Activated CD4-positive, alpha-beta T cell treated with anti-CD3 and anti-CD28 coated beads, Interleukin-2, amount 10 ng/mL, durations not matched to agents 7 days and 5 days (primary cell): ENCODE measurements around the gene TEX14. TPM values are rescaled to one million over a fixed set of nuclear protein-coding genes. Genes with fewer than 3 reads are reported as not detected.
"Not testable (repeated sequence)": the region's sequence is repeated elsewhere in the genome, so short reads cannot be mapped to it uniquely, and the experiment has no call there.

Source experiments
- CTCF ChIA-PET: fragments of 350-600 bp; sonication (Branson Sonifier 250); formaldehyde crosslinking; loops from one replicate; lab custom pipeline; 2021; ENCODE audit warnings: antibody characterized with exemption; lab: Charles Lee
- POLR2A ChIA-PET: fragments of 350-600 bp; sonication (Branson Sonifier 250); formaldehyde crosslinking; loops from one replicate; lab custom pipeline; 2021; ENCODE audit warnings: antibody characterized with exemption; lab: Charles Lee
- DNase-seq: peaks from one replicate; pipeline ENCODE4 v3.0.0-alpha.2; 2020
- H3K27ac Mint-ChIP-seq: one replicate; pipeline ENCODE4 v1.8.0; 2021; ENCODE audit warnings: mild to moderate bottlenecking, moderate library complexity, mixed read lengths
- H3K27me3 Mint-ChIP-seq: one replicate; pipeline ENCODE4 v1.8.0; 2021; ENCODE audit warnings: mixed read lengths
- H3K36me3 Mint-ChIP-seq: one replicate; pipeline ENCODE4 v1.8.0; 2021; ENCODE audit warnings: low read depth, mixed read lengths
- H3K4me1 Mint-ChIP-seq: one replicate; pipeline ENCODE4 v1.8.0; 2021; ENCODE audit warnings: mixed read lengths
- H3K4me3 Mint-ChIP-seq: one replicate; pipeline ENCODE4 v1.8.0; 2021; ENCODE audit warnings: mild to moderate bottlenecking, moderate library complexity, mixed read lengths
- H3K9me3 Mint-ChIP-seq: one replicate; pipeline ENCODE4 v1.8.0; 2021; ENCODE audit warnings: mixed read lengths
- total RNA-seq, 2 experiments: library from RNA; stranded (reverse); gene quantifications; one replicate each; pipeline ENCODE4 v1.2.3, GENCODE V29; 2021

Gene TEX14
- total RNA-seq, 2 experiments from 2014 or later, result 0.27 to 0.50 TPM

- no peaks in the 10 kb centered on the region for H3K9me3 Mint-ChIP-seq
- H3K4me1 Mint-ChIP-seq, result peaks cover 24% of the 10 kb centered on the region
- ChIA-PET POLR2A (no interaction called here), CTCF (interaction anchor here (0.7 to 0.8 kb wide), 2 partner anchors 14 to 184 kb away, joined by 4 to 6 read pairs; no protein-coding TSS in a partner anchor)
- H3K4me3 Mint-ChIP-seq, result no peak overlapping the region
- H3K27ac Mint-ChIP-seq, result no peak overlapping the region
- DNase-seq, result no peak
- no peaks in the 10 kb centered on the region for H3K27me3 Mint-ChIP-seq
- peaks cover 30% of the 10 kb centered on the region for H3K36me3 Mint-ChIP-seq
Measured at GRCh38 chr17:58702708-58703107, 10.9 kb upstream of the TEX14 start.

GRCh38 chr17:58702045-58702476 lies 10.2 kb upstream of the TEX14 start:
- no peak overlapping the region for H3K4me3 Mint-ChIP-seq
- CTCF ChIA-PET, result no interaction called here
- peaks cover 30% of the 10 kb centered on the region for H3K36me3 Mint-ChIP-seq

GRCh38 chr17:58699771-58700170 lies 7.9 kb upstream of the TEX14 start:
- no peak overlapping the region for H3K4me3 Mint-ChIP-seq
- no peaks in the 10 kb centered on the region for H3K9me3 Mint-ChIP-seq
- H3K4me1 Mint-ChIP-seq, result peaks cover 19% of the 10 kb centered on the region
- peaks cover 24% of the 10 kb centered on the region for H3K36me3 Mint-ChIP-seq
- CTCF ChIA-PET, result interaction anchor here (0.7 to 1.5 kb wide), 2 partner anchors 16 to 36 kb away, joined by 3 read pairs; no protein-coding TSS in a partner anchor
- POLR2A ChIA-PET, result no interaction called here
- DNase-seq, result no peak
- H3K27ac Mint-ChIP-seq, result no peak overlapping the region
- H3K27me3 Mint-ChIP-seq, result no peaks in the 10 kb centered on the region

More at GRCh38 chr17:58702045-58702476, 10.2 kb upstream of the TEX14 start:
- POLR2A ChIA-PET, result no interaction called here
- H3K27ac Mint-ChIP-seq, result no peak overlapping the region
- H3K9me3 Mint-ChIP-seq, result no peaks in the 10 kb centered on the region
- DNase-seq, result no peak
- no peaks in the 10 kb centered on the region for H3K27me3 Mint-ChIP-seq
- H3K4me1 Mint-ChIP-seq, result peaks cover 24% of the 10 kb centered on the region

- H3K27ac Mint-ChIP-seq, result peak overlapping the region; percentile 41
Measured at GRCh38 chr17:58694826-58695225, 3.0 kb upstream of the TEX14 start.

GRCh38 chr17:58694302-58694701 lies 2.5 kb upstream of the TEX14 start:
- POLR2A ChIA-PET, result interaction anchor here (0.6 kb wide), 2 partner anchors 28 to 1432 kb away, joined by 3 read pairs; no protein-coding TSS in a partner anchor
- no peak for DNase-seq
- Mint-ChIP-seq H3K4me3 (peak overlapping the region; percentile 92), H3K36me3 (peaks cover 28% of the 10 kb centered on the region), H3K4me1 (peaks cover 40% of the 10 kb centered on the region), H3K9me3 (no peaks in the 10 kb centered on the region), H3K27me3 (no peaks in the 10 kb centered on the region), H3K27ac (peak overlapping the region; percentile 41)
- CTCF ChIA-PET, result no interaction called here

More at GRCh38 chr17:58694826-58695225, 3.0 kb upstream of the TEX14 start:
- DNase-seq, result no peak
- no peaks in the 10 kb centered on the region for H3K9me3 Mint-ChIP-seq
- ChIA-PET CTCF (no interaction called here), POLR2A (interaction anchor here (0.6 kb wide), 1 partner anchor 1433 kb away, joined by 3 read pairs; no protein-coding TSS in a partner anchor)
- H3K4me3 Mint-ChIP-seq, result peak overlapping the region; percentile 20
- no peaks in the 10 kb centered on the region for H3K27me3 Mint-ChIP-seq
- H3K4me1 Mint-ChIP-seq, result peaks cover 40% of the 10 kb centered on the region
- H3K36me3 Mint-ChIP-seq, result peaks cover 34% of the 10 kb centered on the region

DNA sequence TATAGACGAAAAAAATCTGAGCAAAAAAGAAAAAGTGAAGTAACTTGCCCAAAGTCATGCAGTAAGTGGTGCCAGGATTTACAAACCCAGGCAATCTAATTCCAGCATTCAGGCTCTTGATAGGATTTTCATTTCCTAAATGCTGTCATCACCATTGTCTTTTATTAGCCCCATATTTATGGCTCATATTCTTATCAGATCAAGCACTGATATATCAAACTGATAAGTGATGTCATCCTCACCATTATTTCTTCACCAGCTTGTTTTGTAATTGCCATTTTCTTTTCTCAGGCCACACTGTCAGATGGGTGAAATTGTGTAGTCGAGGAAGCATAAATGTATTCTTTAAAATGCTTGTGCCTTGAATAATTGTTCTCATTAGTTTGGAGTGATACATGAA lies 1.9 kb upstream of the TEX14 start:
- no peaks in the 10 kb centered on the region for H3K27me3 Mint-ChIP-seq
- H3K9me3 Mint-ChIP-seq, result no peaks in the 10 kb centered on the region
- CTCF ChIA-PET, result no interaction called here
- DNase-seq, result no peak
- H3K27ac Mint-ChIP-seq, result peak overlapping the region; percentile 95
- peaks cover 40% of the 10 kb centered on the region for H3K4me1 Mint-ChIP-seq
- H3K4me3 Mint-ChIP-seq, result peak overlapping the region; percentile 92
- POLR2A ChIA-PET, result interaction anchor here (0.6 kb wide), 1 partner anchor 27 kb away, joined by 3 read pairs; no protein-coding TSS in a partner anchor
- H3K36me3 Mint-ChIP-seq, result peaks cover 27% of the 10 kb centered on the region

GRCh38 chr17:58693208-58693607 lies 1.4 kb upstream of the TEX14 start:
- peak overlapping the region; percentile 92 for H3K4me3 Mint-ChIP-seq
- CTCF ChIA-PET, result no interaction called here
- no peaks in the 10 kb centered on the region for H3K27me3 Mint-ChIP-seq
- no peaks in the 10 kb centered on the region for H3K9me3 Mint-ChIP-seq
- peaks cover 40% of the 10 kb centered on the region for H3K4me1 Mint-ChIP-seq
- peak overlapping the region; percentile 95 for H3K27ac Mint-ChIP-seq
- POLR2A ChIA-PET, result interaction anchor here (0.8 to 1.6 kb wide), 3 partner anchors 14 to 104 kb away, joined by 3 to 19 read pairs (median 4); no protein-coding TSS in a partner anchor
- no peak for DNase-seq
- peaks cover 27% of the 10 kb centered on the region for H3K36me3 Mint-ChIP-seq

DNA sequence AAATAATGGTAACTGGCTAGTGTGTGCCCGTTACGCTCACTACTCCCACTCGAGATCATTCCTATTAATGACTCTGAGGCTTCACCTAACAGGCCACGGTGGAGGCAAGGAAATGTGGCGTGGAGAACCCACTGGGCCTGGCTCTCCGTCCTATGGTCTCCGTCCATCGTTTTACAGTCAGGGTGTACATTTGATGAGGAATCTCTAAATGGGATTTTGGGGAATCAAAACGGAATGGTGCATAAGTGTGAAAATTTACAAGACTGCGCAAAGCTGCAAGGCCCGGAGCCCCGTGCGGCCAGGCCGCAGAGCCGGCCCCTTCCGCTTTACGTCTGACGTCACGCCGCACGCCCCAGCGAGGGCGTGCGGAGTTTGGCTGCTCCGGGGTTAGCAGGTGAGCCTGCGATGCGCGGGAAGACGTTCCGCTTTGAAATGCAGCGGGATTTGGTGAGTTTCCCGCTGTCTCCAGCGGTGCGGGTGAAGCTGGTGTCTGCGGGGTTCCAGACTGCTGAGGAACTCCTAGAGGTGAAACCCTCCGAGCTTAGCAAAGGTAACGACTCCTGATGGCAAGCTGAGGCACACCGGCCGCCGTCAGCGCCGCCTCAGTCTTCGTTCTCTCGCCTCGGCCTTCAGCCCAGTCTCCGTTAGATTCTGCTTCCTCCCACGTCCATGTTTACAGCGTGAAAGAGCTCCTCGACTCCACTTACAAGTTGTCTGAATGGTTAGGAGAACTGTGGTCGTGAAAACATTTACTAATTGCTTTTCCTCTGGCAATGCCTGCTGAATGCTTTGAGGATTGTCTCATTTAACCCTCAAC lies 602 bp upstream of the TEX14 start, which contains the start of gene RAD51C:
TSS of gene RAD51C (plus strand) at position 364 of the 817 bp plus-strand sequence. CDS start at position 406, 42 bp downstream.
- CTCF ChIA-PET, result interaction anchor here (0.7 to 1.3 kb wide), 4 partner anchors 11 to 295 kb away, joined by 3 read pairs; no protein-coding TSS in a partner anchor
- DNase-seq, result peak; percentile 93
- peaks cover 40% of the 10 kb centered on the region for H3K4me1 Mint-ChIP-seq
- H3K4me3 Mint-ChIP-seq, result peak within 1 kb of the TSS; percentile 92
- no peaks in the 10 kb centered on the region for H3K27me3 Mint-ChIP-seq
- peak within 1 kb of the TSS; percentile 95 for H3K27ac Mint-ChIP-seq
- H3K36me3 Mint-ChIP-seq, result peaks cover 27% of the 10 kb centered on the region
- POLR2A ChIA-PET, result interaction anchor here (0.6 to 1.6 kb wide), 4 partner anchors 15 to 310 kb away, joined by 3 to 19 read pairs (median 4); no protein-coding TSS in a partner anchor
- no peaks in the 10 kb centered on the region for H3K9me3 Mint-ChIP-seq

DNA sequence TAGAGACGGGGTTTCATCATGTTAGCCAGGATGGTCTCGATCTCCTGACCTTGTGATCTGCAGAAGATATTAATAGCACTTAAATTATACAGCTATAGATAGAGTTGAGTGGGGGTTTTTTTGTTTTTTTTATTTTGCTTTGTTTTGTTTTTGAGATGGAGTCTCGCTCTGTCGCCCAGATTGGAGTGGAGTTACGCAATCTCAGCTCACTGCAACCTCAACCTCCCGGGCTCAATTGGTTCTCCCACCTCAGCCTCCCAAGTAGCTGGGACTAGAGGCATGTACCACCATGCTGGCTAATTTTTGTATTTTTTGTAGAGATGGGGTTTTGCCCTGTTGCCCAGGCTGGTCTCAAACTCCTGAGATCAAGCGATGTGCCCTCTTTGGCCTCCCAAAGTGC lies 1.8 kb downstream of the TEX14 start:
- H3K27ac Mint-ChIP-seq, H3K4me3 Mint-ChIP-seq, H3K27me3 Mint-ChIP-seq, H3K9me3 Mint-ChIP-seq, DNase-seq: not testable (repeated sequence)
- ChIA-PET POLR2A (interaction anchor here (1.0 kb wide), 1 partner anchor 30 kb away, joined by 3 read pairs; no protein-coding TSS in a partner anchor), CTCF (interaction anchor here (1.1 kb wide), 1 partner anchor 25 kb away, joined by 3 read pairs; no protein-coding TSS in a partner anchor)
- H3K36me3 Mint-ChIP-seq, result peaks cover 19% of the 10 kb centered on the region
- H3K4me1 Mint-ChIP-seq, result peaks cover 31% of the 10 kb centered on the region

DNA sequence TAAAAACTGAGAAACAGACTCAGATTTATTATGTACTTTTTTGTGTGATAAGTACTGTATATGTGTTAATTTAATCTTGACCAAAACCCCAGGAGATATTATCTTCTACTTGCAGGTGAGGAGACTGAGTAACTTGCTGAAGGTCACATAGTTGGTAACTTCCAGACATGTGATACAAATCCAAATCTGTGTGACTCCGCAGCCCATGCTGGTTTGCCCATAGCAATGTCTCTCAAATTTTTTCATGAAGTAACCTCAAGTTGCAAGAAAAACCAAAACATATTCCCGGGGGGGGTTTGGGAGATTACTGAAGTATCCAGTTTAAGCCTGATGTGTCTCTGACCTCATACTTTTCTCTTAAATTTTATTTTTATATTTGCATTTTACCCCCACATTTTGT lies 3.3 kb downstream of the TEX14 start:
- Mint-ChIP-seq H3K4me3 (no peak overlapping the region), H3K9me3 (no peaks in the 10 kb centered on the region), H3K36me3 (peaks cover 15% of the 10 kb centered on the region), H3K4me1 (peaks cover 18% of the 10 kb centered on the region), H3K27ac (no peak overlapping the region), H3K27me3 (no peaks in the 10 kb centered on the region)
- POLR2A ChIA-PET, result no interaction called here
- no peak for DNase-seq
- CTCF ChIA-PET, result interaction anchor here (0.6 kb wide), 1 partner anchor 9 kb away, joined by 3 read pairs; no protein-coding TSS in a partner anchor

DNA sequence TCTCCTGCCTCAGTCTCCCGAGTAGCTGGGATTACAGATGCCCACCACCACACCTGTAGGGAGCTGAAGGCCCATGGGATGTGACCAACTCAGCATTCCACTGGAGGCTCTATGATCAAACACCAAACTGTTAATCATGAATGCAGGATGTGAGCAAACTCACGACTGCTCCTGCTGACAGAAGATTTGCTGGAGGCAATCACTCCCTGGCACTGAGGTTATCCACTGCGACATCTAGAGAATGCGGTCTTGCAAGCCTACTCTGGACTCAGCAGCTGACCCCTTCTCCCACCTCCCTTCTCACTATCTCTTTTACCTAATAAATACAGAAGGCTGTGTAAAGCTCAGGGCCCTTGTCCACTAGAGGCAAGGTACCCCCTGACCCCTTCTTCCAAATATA lies 4.9 kb downstream of the TEX14 start:
- Mint-ChIP-seq H3K9me3 (no peaks in the 10 kb centered on the region), H3K27me3 (no peaks in the 10 kb centered on the region), H3K27ac (no peak overlapping the region), H3K4me1 (peaks cover 3% of the 10 kb centered on the region), H3K36me3 (peaks cover 2% of the 10 kb centered on the region), H3K4me3 (no peak overlapping the region)
- POLR2A ChIA-PET, result no interaction called here
- CTCF ChIA-PET, result no interaction called here
- no peak for DNase-seq

DNA sequence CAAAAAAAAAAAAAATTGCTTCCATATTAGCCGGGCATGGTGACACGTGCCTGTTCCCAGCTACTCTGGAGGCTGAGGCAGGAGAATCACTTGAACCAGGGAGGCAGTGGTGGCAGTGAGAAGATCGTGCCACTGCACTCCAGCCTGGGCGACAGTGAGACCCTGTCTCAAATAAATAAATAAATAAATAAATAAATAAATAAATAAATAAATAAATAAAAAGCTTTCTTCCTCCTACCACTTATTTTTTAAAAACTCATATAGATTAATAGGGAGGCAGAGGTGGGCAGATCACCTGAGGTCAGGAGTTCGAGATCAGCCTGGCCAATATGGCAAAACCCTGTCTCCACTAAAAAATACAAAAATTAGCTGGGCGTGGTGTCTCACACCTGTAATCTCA lies 7.4 kb downstream of the TEX14 start:
- POLR2A ChIA-PET, result not testable (repeated sequence)

More for the DNA sequence above, 7.4 kb downstream of the TEX14 start:
- H3K36me3 Mint-ChIP-seq, H3K4me1 Mint-ChIP-seq, H3K27me3 Mint-ChIP-seq, H3K9me3 Mint-ChIP-seq, DNase-seq, H3K27ac Mint-ChIP-seq, H3K4me3 Mint-ChIP-seq: not testable (repeated sequence)
- CTCF ChIA-PET, result interaction anchor here (1.6 kb wide), 1 partner anchor 16 kb away, joined by 3 read pairs; no protein-coding TSS in a partner anchor
